GM12878 (cell line): ENCODE results near the gene AK5. TPM values are rescaled to one million over a fixed set of nuclear protein-coding genes. Genes with fewer than 3 reads are reported as not detected.

Experiments used
- ATAC-seq: fragments of 200-7000 bp; cut with Tn5 transposase; 3 replicates; pipeline ENCODE4 v1.9.1; 2020; ENCODE audit warnings: mild to moderate bottlenecking, moderate library complexity
- BruUV-seq: library from RNA; stranded (reverse); fragments of 400-500 nt; replicated peaks from 2 replicates; lab custom pipeline; 2021; lab: Mats Ljungman, UMichigan
- CTCF ChIA-PET: fragments of 300-600 bp; sonication (Branson Sonifier 250); formaldehyde crosslinking; extraction: SDS; loops from one replicate; lab custom pipeline; 2021; ENCODE audit warnings: inconsistent platforms; lab: Yijun Ruan, JAX
- POLR2A ChIA-PET: fragments of 350-600 bp; formaldehyde crosslinking; extraction: SDS; loops from one replicate; lab custom pipeline; 2021; ENCODE audit warnings: inconsistent platforms; lab: Charles Lee
- RAD21 ChIA-PET: fragments of 300-600 bp; sonication (Branson Sonifier 250); formaldehyde crosslinking; loops from one replicate; lab custom pipeline; 2023; ENCODE audit warnings: antibody characterized with exemption; ENCODE audit not compliant: unreplicated experiment; lab: Charles Lee
- SMC1A ChIA-PET: fragments of 300-600 bp; sonication (Branson Sonifier 250); formaldehyde crosslinking; loops from one replicate; lab custom pipeline; 2023; ENCODE audit not compliant: unreplicated experiment, uncharacterized antibody; lab: Charles Lee
- DNase-seq: peaks from one replicate; pipeline ENCODE4 v3.0.0-alpha.2; 2011; ENCODE audit warnings: low read depth, low spot score
- FAIRE-seq: peaks from 3 replicates; lab custom pipeline; 2011; peaks lifted over from hg19 to GRCh38; lab: Jason Lieb, UNC
- H2AFZ ChIP-seq: 2 replicates; pipeline ENCODE4 v1.6.0; 2011; ENCODE audit warnings: low read depth, low read length, control low read depth; ENCODE audit not compliant: control insufficient read depth
- H3K27ac ChIP-seq: 2 replicates; pipeline ENCODE4 v1.5.1; 2011; ENCODE audit warnings: control low read depth; ENCODE audit not compliant: control insufficient read depth, insufficient read depth
- H3K27me3 ChIP-seq, 2 experiments: replicated peaks in 1 of 2; 2 replicates each; pipeline versions ENCODE4 v1.6.0 to v1.6.1; 2011; ENCODE audit warnings: low read length in 1 of 2; ENCODE audit not compliant: control insufficient read depth in 2 of 2, insufficient read depth in 2 of 2
- H3K36me3 ChIP-seq, 2 experiments: 2 replicates each; pipeline ENCODE4 v1.5.1; 2011; ENCODE audit warnings: low read length in 1 of 2; ENCODE audit not compliant: control insufficient read depth in 2 of 2, insufficient read depth in 2 of 2
- H3K4me1 ChIP-seq: 2 replicates; pipeline ENCODE4 v1.6.1; 2011; ENCODE audit warnings: mild to moderate bottlenecking, low read length, moderate library complexity, mixed read lengths; ENCODE audit not compliant: control insufficient read depth, insufficient read depth
- H3K4me2 ChIP-seq: 2 replicates; pipeline ENCODE4 v1.6.0; 2011; ENCODE audit warnings: control low read depth; ENCODE audit not compliant: control insufficient read depth, insufficient read depth
- H3K4me3 ChIP-seq: fragments of 200-600 bp; sonication (generic); 2 replicates; pipeline ENCODE4 v1.5.1; 2016
- H3K79me2 ChIP-seq: 2 replicates; pipeline ENCODE4 v1.6.0; 2011; ENCODE audit warnings: low read length; ENCODE audit not compliant: control insufficient read depth, insufficient read depth
- H3K9ac ChIP-seq: 2 replicates; pipeline ENCODE4 v1.8.0; 2011; ENCODE audit warnings: low read length, control low read depth, mixed read lengths; ENCODE audit not compliant: control insufficient read depth, insufficient read depth
- H3K9me3 ChIP-seq: replicated peaks from 3 replicates; pipeline ENCODE4 v1.5.1; 2011; ENCODE audit warnings: mild to moderate bottlenecking, low read length; ENCODE audit not compliant: control insufficient read depth, insufficient read depth
- H4K20me1 ChIP-seq: 2 replicates; pipeline ENCODE4 v1.6.0; 2011; ENCODE audit not compliant: control insufficient read depth, insufficient read depth
- ASH2L ChIP-seq: fragments of 300-600, 200-600 bp; sonication (generic); IDR thresholded peaks from 2 replicates; pipeline ENCODE4 v1.6.1; 2017; ENCODE audit warnings: low read depth, mild to moderate bottlenecking, borderline replicate concordance
- ATF2 ChIP-seq: IDR thresholded peaks from 2 replicates; pipeline ENCODE4 v1.6.1; 2012; ENCODE audit warnings: low read length, inconsistent platforms
- BCL3 ChIP-seq: IDR thresholded peaks from 2 replicates; pipeline ENCODE4 v1.6.1; 2011; ENCODE audit warnings: borderline replicate concordance, low read depth, mild to moderate bottlenecking, moderate library complexity, low read length; ENCODE audit not compliant: insufficient read depth, poor library complexity, severe bottlenecking
- ESRRA ChIP-seq: IDR thresholded peaks from 2 replicates; pipeline ENCODE4 v1.6.1; 2012; ENCODE audit warnings: mild to moderate bottlenecking, low read length, improper control_type of control experiment
- HDAC2 ChIP-seq: fragments of 200-600 bp; sonication (generic); IDR thresholded peaks from 2 replicates; pipeline ENCODE4 v1.6.1; 2017
- JUNB ChIP-seq: IDR thresholded peaks from 2 replicates; pipeline ENCODE4 v1.6.1; 2016; ENCODE audit warnings: antibody characterized with exemption, mild to moderate bottlenecking
- JUND ChIP-seq: IDR thresholded peaks from 2 replicates; pipeline ENCODE4 v1.6.1; 2012; ENCODE audit warnings: low read depth, mild to moderate bottlenecking, low read length, improper control_type of control experiment, moderate library complexity
- MXI1 ChIP-seq: fragments of 150-350 bp; IDR thresholded peaks from 2 replicates; pipeline ENCODE4 v1.6.1; 2011; ENCODE audit warnings: low read depth, mild to moderate bottlenecking, inconsistent platforms, low read length, improper control_type of control experiment
- NKRF ChIP-seq: fragments of 450-650 bp; conservative IDR thresholded peaks from 2 replicates; pipeline ENCODE4 v1.6.1; 2017; ENCODE audit warnings: mild to moderate bottlenecking, moderate library complexity
- NR2C1 ChIP-seq: fragments of 450-650 bp; IDR thresholded peaks from 2 replicates; pipeline ENCODE4 v1.6.1; 2017; ENCODE audit warnings: antibody characterized with exemption, mild to moderate bottlenecking, moderate library complexity
- NR2C2 ChIP-seq: IDR thresholded peaks from 2 replicates; pipeline ENCODE4 v1.6.1; 2011; ENCODE audit warnings: borderline replicate concordance, low read depth; ENCODE audit not compliant: control insufficient read depth, insufficient read length
- NR2F1 ChIP-seq: fragments of 450-650 bp; conservative IDR thresholded peaks from 2 replicates; pipeline ENCODE4 v1.6.1; 2017; ENCODE audit warnings: mild to moderate bottlenecking
- PAX8 ChIP-seq: fragments of 450-650 bp; IDR thresholded peaks from 2 replicates; pipeline ENCODE4 v1.6.1; 2017; ENCODE audit warnings: mild to moderate bottlenecking, moderate library complexity
- SUZ12 ChIP-seq: fragments of 200-600 bp; sonication (generic); IDR thresholded peaks from one replicate; pipeline ENCODE4 v1.6.1; 2018; ENCODE audit warnings: antibody characterized with exemption, mild to moderate bottlenecking; ENCODE audit not compliant: unreplicated experiment
- TBL1XR1 ChIP-seq: IDR thresholded peaks from 2 replicates; pipeline ENCODE4 v1.6.1; 2012; ENCODE audit warnings: low read depth, low read length, improper control_type of control experiment
- TCF12 ChIP-seq: IDR thresholded peaks from 2 replicates; pipeline ENCODE4 v1.6.1; 2011; ENCODE audit warnings: low read depth, mild to moderate bottlenecking, low read length
- WGBS: methylation state at CpG from one replicate; pipeline ENCODE4 v1.1.6; 2016; ENCODE audit warnings: low lambda C conversion rate; ENCODE audit not compliant: insufficient replicate concordance, insufficient coverage; ENCODE audit errors: missing lambda C conversion rate; 5-methylcytosine and 5-hydroxymethylcytosine counted together
- in situ Hi-C: fragments of 300-500 bp; cut with MboI; formaldehyde crosslinking; loops from 9 replicates; pipeline ENCODE4 v1.14.3; 2018; ENCODE audit warnings: mixed read lengths
- intact Hi-C: fragments of 100-400 bp; cut with micrococcal nuclease; formaldehyde crosslinking; loops from one replicate; pipeline ENCODE4 v1.14.2; 2022; ENCODE audit not compliant: unreplicated experiment
- polyA plus RNA-seq, 11 experiments: library from polyadenylated mRNA; depleted of rRNA in 4 of 11; unstranded in 6 of 11; stranded (reverse) in 5 of 11; fragments of >200 nt; fragmentation: Nextera tagmentation in 4 of 11; fragmentation: Illumina TruSeq in 1 of 11; extraction: Ambion mirVana in 4 of 11; extraction: Trizol in 1 of 11; gene quantifications; 1 replicate in 1 of 11; 2 replicates in 10 of 11; pipeline versions ENCODE4 v1.2.1 to v1.2.3, GENCODE V29; 2011 to 2016; ENCODE audit warnings: inconsistent platforms in 2 of 11, missing spikeins in 2 of 11, low read depth in 1 of 11
- total RNA-seq, 4 experiments: library from RNA; depleted of rRNA in 3 of 4; stranded (reverse); fragments of >200 nt in 3 of 4; fragmentation: Illumina TruSeq in 1 of 4; extraction: Trizol in 1 of 4; gene quantifications; 2 replicates each; pipeline versions ENCODE4 v1.2.1 to v1.2.3, GENCODE V29; 2013 to 2021

Gene AK5
- total and polyA plus RNA-seq, 10 of the 15 experiments (the other 5 are each of a cell fraction or from before 2014, with no cell fraction given), result 0.08 to 0.33 TPM; not detected in 8

GRCh38 chr1:77234943-77235342, 46.9 kb upstream of the AK5 start:
- Histone ChIP-seq H3K9me3 (no peaks in the 10 kb centered on the region), H3K4me2 (no peak overlapping the region), H2AFZ (no peak overlapping the region), H3K27me3 (no peaks in the 10 kb centered on the region), H3K4me1 (no peaks in the 10 kb centered on the region), H3K4me3 (no peak overlapping the region), H3K27ac (no peak overlapping the region), H3K9ac (no peak overlapping the region), H3K79me2 (no peaks in the 10 kb centered on the region), H3K36me3 (no peaks in the 10 kb centered on the region), H4K20me1 (no peaks in the 10 kb centered on the region)
- intact Hi-C loops, result no loop called here
- SMC1A ChIA-PET, result no interaction called here
- POLR2A ChIA-PET, result no interaction called here
- no TSS peak for BruUV-seq
- TF ChIP-seq ESRRA (no peak), NR2C1 (no peak), JUND (no peak), NR2F1 (no peak), SUZ12 (no peak), PAX8 (no peak), MXI1 (no peak)
- in situ Hi-C loops, result no loop called here
- ATAC-seq, result no peak
- RAD21 ChIA-PET, result no interaction called here
- no peak for FAIRE-seq
- DNase-seq, result no peak
- CTCF ChIA-PET, result no interaction called here
- WGBS, result 0% methylated on average over 1 of the region's 1 CpG

- ChIA-PET POLR2A (no interaction called here), RAD21 (no interaction called here), CTCF (no interaction called here), SMC1A (no interaction called here)
- Histone ChIP-seq H3K4me3 (no peak overlapping the region), H3K27ac (no peak overlapping the region), H2AFZ (no peak overlapping the region), H4K20me1 (no peaks in the 10 kb centered on the region), H3K36me3 (no peaks in the 10 kb centered on the region), H3K27me3 (no peaks in the 10 kb centered on the region), H3K79me2 (no peaks in the 10 kb centered on the region), H3K9me3 (no peaks in the 10 kb centered on the region), H3K4me1 (no peaks in the 10 kb centered on the region), H3K9ac (no peak overlapping the region), H3K4me2 (no peak overlapping the region)
- intact Hi-C loops (no loop called here), in situ Hi-C loops (no loop called here)
- BruUV-seq, result no TSS peak
- WGBS, result 0% methylated on average over 1 of the region's 1 CpG
- ATAC-seq (no peak), FAIRE-seq (no peak), DNase-seq (no peak)
- TF ChIP-seq NR2C2 (no peak), ASH2L (no peak), TBL1XR1 (no peak), NKRF (no peak), HDAC2 (no peak), TCF12 (no peak), ATF2 (no peak), JUNB (no peak), BCL3 (no peak)
These were observed 43.4 kb upstream of the AK5 start for GRCh38 chr1:77238462-77238861.
